Esophagus squamous epithelium (tissue), 4 donors: ENCODE results near the gene HHIPL1.

Experiments
- POLR2A ChIP-seq, 4 donors: fragments of 450-650 bp; IDR thresholded peaks; one replicate each; pipeline ENCODE4 v1.6.1; 2017; ENCODE audit warnings: antibody characterized with exemption in 4 of 4, mild to moderate bottlenecking in 4 of 4, moderate library complexity in 3 of 4
- TF ChIP-seq, protein P1 (sequence below), 6 experiments: fragments of 450-650 bp in 4 of 6; fragments of 200-600 bp in 2 of 6; sonication (generic) in 2 of 6; IDR thresholded peaks; one replicate each; pipeline ENCODE4 v1.5.1; 2016 to 2019; ENCODE audit warnings: antibody characterized with exemption in 6 of 6, mild to moderate bottlenecking in 4 of 6, moderate library complexity in 4 of 6

- TF ChIP-seq, protein P1, sequence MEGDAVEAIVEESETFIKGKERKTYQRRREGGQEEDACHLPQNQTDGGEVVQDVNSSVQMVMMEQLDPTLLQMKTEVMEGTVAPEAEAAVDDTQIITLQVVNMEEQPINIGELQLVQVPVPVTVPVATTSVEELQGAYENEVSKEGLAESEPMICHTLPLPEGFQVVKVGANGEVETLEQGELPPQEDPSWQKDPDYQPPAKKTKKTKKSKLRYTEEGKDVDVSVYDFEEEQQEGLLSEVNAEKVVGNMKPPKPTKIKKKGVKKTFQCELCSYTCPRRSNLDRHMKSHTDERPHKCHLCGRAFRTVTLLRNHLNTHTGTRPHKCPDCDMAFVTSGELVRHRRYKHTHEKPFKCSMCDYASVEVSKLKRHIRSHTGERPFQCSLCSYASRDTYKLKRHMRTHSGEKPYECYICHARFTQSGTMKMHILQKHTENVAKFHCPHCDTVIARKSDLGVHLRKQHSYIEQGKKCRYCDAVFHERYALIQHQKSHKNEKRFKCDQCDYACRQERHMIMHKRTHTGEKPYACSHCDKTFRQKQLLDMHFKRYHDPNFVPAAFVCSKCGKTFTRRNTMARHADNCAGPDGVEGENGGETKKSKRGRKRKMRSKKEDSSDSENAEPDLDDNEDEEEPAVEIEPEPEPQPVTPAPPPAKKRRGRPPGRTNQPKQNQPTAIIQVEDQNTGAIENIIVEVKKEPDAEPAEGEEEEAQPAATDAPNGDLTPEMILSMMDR (IDR thresholded peaks at IDR 0.05): no peak
- no peak for TF ChIP-seq POLR2A (IDR thresholded peaks at IDR 0.05)
Observed at GRCh38 chr14:99718811-99719192, 73.9 kb downstream of the HHIPL1 start.
